Measurements from ENCODE around the gene PRPF31. TPM values are rescaled to one million over a fixed set of nuclear protein-coding genes. Genes with fewer than 3 reads are reported as not detected.
"Not testable (repeated sequence)": the region's sequence is repeated elsewhere in the genome, so short reads cannot be mapped to it uniquely, and the experiment has no call there.

Gene PRPF31
- total RNA-seq, 4 donors from 2014 or later, result 37.7 to 67.5 (median 42.9) TPM

GRCh38 chr19:54096617-54097106 lies 18.9 kb upstream of the PRPF31 start:
- H3K36me3 ChIP-seq, result no peaks in the 10 kb centered on the region
- H3K9me3 ChIP-seq, result no peaks in the 10 kb centered on the region
- H3K4me3 ChIP-seq, result peak overlapping the region in 1 of 4 donors; percentile 51
- peak overlapping the region in 1 of 4 donors; percentile 70 for H3K27ac ChIP-seq
- DNase-seq (ENCODE audit: low spot score in 2 of 2), result peak in 1 of 2 donors; percentile 22
- TF ChIP-seq CTCF (IDR thresholded peaks at IDR 0.05), result no peak
- no peak for TF ChIP-seq POLR2A (IDR thresholded peaks at IDR 0.05)
- TF ChIP-seq EP300 (IDR thresholded peaks at IDR 0.05), result no peak
- WGBS, 2 donors, result 4 to 7% methylated on average over 13 to 14 of the region's 14 CpGs
- H3K4me1 ChIP-seq, result peaks cover 0 to 10% (median 6%) of the 10 kb centered on the region in 4 donors
- peaks cover 0 to 32% of the 10 kb centered on the region in 2 donors for H3K27me3 ChIP-seq

- H3K4me1 ChIP-seq, result peaks cover 0 to 25% (median 13%) of the 10 kb centered on the region in 4 donors
- H3K4me3 ChIP-seq, result no peak overlapping the region
- no peak for TF ChIP-seq EP300 (IDR thresholded peaks at IDR 0.05)
- TF ChIP-seq POLR2A (IDR thresholded peaks at IDR 0.05), result no peak
- no peak for TF ChIP-seq CTCF (IDR thresholded peaks at IDR 0.05)
- H3K9me3 ChIP-seq, result no peaks in the 10 kb centered on the region
- H3K27me3 ChIP-seq, result peaks cover 0 to 23% of the 10 kb centered on the region in 2 donors
- WGBS, 2 donors, result 83 to 84% methylated on average over 12 of the region's 12 CpGs
- H3K36me3 ChIP-seq, result no peaks in the 10 kb centered on the region
- no peak overlapping the region for H3K27ac ChIP-seq
- DNase-seq (ENCODE audit: low spot score in 2 of 2), result no peak
Measured at GRCh38 chr19:54099190-54099902, 16.2 kb upstream of the PRPF31 start.

GRCh38 chr19:54099903-54100255 lies 15.7 kb upstream of the PRPF31 start:
- not testable (repeated sequence) for H3K9me3 ChIP-seq; H3K27ac ChIP-seq; H3K4me3 ChIP-seq; DNase-seq (ENCODE audit: low spot score in 2 of 2); H3K36me3 ChIP-seq
- WGBS, 2 donors, result 71 to 80% methylated on average over 9 of the region's 9 CpGs
- H3K4me1 ChIP-seq, result peaks cover 0 to 25% (median 13%) of the 10 kb centered on the region in 4 donors
- peaks cover 0 to 18% of the 10 kb centered on the region in 2 donors for H3K27me3 ChIP-seq

GRCh38 chr19:54100561-54100960 lies 15.0 kb upstream of the PRPF31 start, which contains the start of gene OSCAR:
TSS of gene OSCAR (minus strand) at chr19:54100803. CDS start at chr19:54100792, 11 bp downstream.
- Histone ChIP-seq H3K4me1 (peaks cover 0 to 20% (median 12%) of the 10 kb centered on the region in 4 donors), H3K27ac (peak within 1 kb of the TSS in 1 of 4 donors; percentile 22), H3K4me3 (peak within 1 kb of the TSS in 1 of 4 donors; percentile 18), H3K36me3 (peaks cover 0 to 7% (median 0%) of the 10 kb centered on the region in 3 donors), H3K27me3 (peaks cover 0 to 11% of the 10 kb centered on the region in 2 donors), H3K9me3 (no peaks in the 10 kb centered on the region)
- no peak for DNase-seq (ENCODE audit: low spot score in 2 of 2)
- WGBS, 2 donors, result 42 to 49% methylated on average over 5 of the region's 5 CpGs
- TF ChIP-seq EP300 (IDR thresholded peaks at IDR 0.05) (no peak), POLR2A (IDR thresholded peaks at IDR 0.05) (no peak), CTCF (IDR thresholded peaks at IDR 0.05) (no peak)

- peak within 1 kb of the TSS; percentile 63 to 91 (median 76) for H3K4me3 ChIP-seq
- H3K4me1 ChIP-seq, result peaks cover 0 to 15% (median 7%) of the 10 kb centered on the region in 4 donors
- H3K27ac ChIP-seq, result peak within 1 kb of the TSS in 3 of 4 donors; percentile 66 to 84 (median 71)
- no peaks in the 10 kb centered on the region for H3K27me3 ChIP-seq
- no peaks in the 10 kb centered on the region for H3K9me3 ChIP-seq
- peak; percentile 92 to 93 for DNase-seq (ENCODE audit: low spot score in 2 of 2)
- H3K36me3 ChIP-seq, result peaks cover 0 to 27% (median 0%) of the 10 kb centered on the region in 3 donors
- TF ChIP-seq POLR2A (IDR thresholded peaks at IDR 0.05) (peak; percentile 44 to 62), EP300 (IDR thresholded peaks at IDR 0.05) (peak; percentile 88 to 93), CTCF (IDR thresholded peaks at IDR 0.05) (peak in 2 of 5 experiments; percentile 5 to 23)
- 3 to 7% methylated on average over 27 to 54 of the region's 54 CpGs for WGBS, 2 donors
Measured at GRCh38 chr19:54102421-54103169, 13.0 kb upstream of the PRPF31 start, which contains the start of gene NDUFA3. TSS of gene NDUFA3 (plus strand) at chr19:54102855. CDS start at chr19:54102879, 24 bp downstream.
